Body of pancreas (tissue), 4 donors: Measurements from ENCODE around the gene COL7A1. TPM values are rescaled to one million over a fixed set of nuclear protein-coding genes. Genes with fewer than 3 reads are reported as not detected.

Experiments
- ATAC-seq: fragments of 150-250 bp; one replicate; pipeline ENCODE4 v1.9.1; 2016
- DNase-seq, 4 donors: peaks; one replicate each; pipeline ENCODE4 v3.0.0-alpha.2; 2019
- H3K27ac ChIP-seq, 4 donors: fragments of 200-600 bp; sonication (generic); 1 replicate in 3 of 4; 2 replicates in 1 of 4; pipeline versions ENCODE4 v1.5.1 to v1.6.1; 2016 to 2019; ENCODE audit warnings: mild to moderate bottlenecking in 1 of 4, mixed read lengths in 1 of 4, moderate library complexity in 1 of 4
- H3K27me3 ChIP-seq, 2 donors: fragments of 200-600 bp; sonication (generic); one replicate each; pipeline ENCODE4 v1.6.0; 2016; ENCODE audit warnings: mild to moderate bottlenecking in 1 of 2
- H3K36me3 ChIP-seq, 2 donors: fragments of 200-600 bp; sonication (generic); replicated peaks in 1 of 2; 2 replicates each; pipeline ENCODE4 v1.5.1; 2016; ENCODE audit warnings: low read depth in 2 of 2; ENCODE audit not compliant: insufficient read depth in 1 of 2
- H3K4me1 ChIP-seq: fragments of 200-600 bp; sonication (generic); one replicate; pipeline ENCODE4 v1.6.0; 2016
- H3K4me3 ChIP-seq, 2 donors: fragments of 200-600 bp; sonication (generic); 1 replicate in 1 of 2; 2 replicates in 1 of 2; pipeline ENCODE4 v1.5.1; 2016 to 2019
- H3K9me3 ChIP-seq, 3 donors: fragments of 200-600 bp; sonication (generic); 1 replicate in 2 of 3; 2 replicates in 1 of 3; pipeline ENCODE4 v1.5.1; 2016
- CTCF ChIP-seq, 7 experiments: fragments of 450-650 bp in 4 of 7; fragments of 200-600 bp in 3 of 7; sonication (generic) in 3 of 7; IDR thresholded peaks; one replicate each; pipeline ENCODE4 v1.5.1; 2016 to 2019; ENCODE audit warnings: antibody characterized with exemption in 7 of 7
- POLR2A ChIP-seq, 3 donors: fragments of 450-650 bp; IDR thresholded peaks; one replicate each; pipeline ENCODE4 v1.6.1; 2016; ENCODE audit warnings: antibody characterized with exemption in 3 of 3, mild to moderate bottlenecking in 2 of 3
- WGBS, 2 donors: methylation state at CpG; one replicate each; pipeline ENCODE4 v1.1.5; 2017; 5-methylcytosine and 5-hydroxymethylcytosine counted together
- intact Hi-C: fragments of 100-400 bp; cut with DNase I; formaldehyde crosslinking; loops from one replicate; pipeline ENCODE4 v1.15.1; 2023
- total RNA-seq, 2 donors: library from RNA; depleted of rRNA; stranded (reverse); fragments of >200 nt; gene quantifications; one replicate each; pipeline ENCODE4 v1.1.0, GENCODE V29; 2016

Gene COL7A1
- total RNA-seq, 2 donors from 2014 or later: 0.52 to 2.3 TPM

GRCh38 chr3:48597408-48597800 lies 2.3 kb upstream of the COL7A1 start:
- H3K36me3 ChIP-seq: peaks cover 14 to 31% of the 10 kb centered on the region in 2 donors
- no peak for ATAC-seq
- no peaks in the 10 kb centered on the region for H3K9me3 ChIP-seq
- intact Hi-C loops: no loop called here
- peaks cover 13% of the 10 kb centered on the region for H3K4me1 ChIP-seq
- TF ChIP-seq POLR2A (IDR thresholded peaks at IDR 0.05): no peak
- no peak for TF ChIP-seq CTCF (IDR thresholded peaks at IDR 0.05)
- no peaks in the 10 kb centered on the region for H3K27me3 ChIP-seq
- WGBS, 2 donors: 54 to 73% methylated on average over 6 of the region's 6 CpGs
- no peak for DNase-seq
- no peak overlapping the region for H3K4me3 ChIP-seq
- H3K27ac ChIP-seq: no peak overlapping the region

- TF ChIP-seq CTCF (IDR thresholded peaks at IDR 0.05) (no peak), POLR2A (IDR thresholded peaks at IDR 0.05) (no peak)
- peaks cover 13% of the 10 kb centered on the region for H3K4me1 ChIP-seq
- H3K9me3 ChIP-seq: no peaks in the 10 kb centered on the region
- DNase-seq (no peak), ATAC-seq (no peak)
- H3K36me3 ChIP-seq: peaks cover 14 to 31% of the 10 kb centered on the region in 2 donors
- no peak overlapping the region for H3K4me3 ChIP-seq
- intact Hi-C loops: no loop called here
- no peak overlapping the region for H3K27ac ChIP-seq
- H3K27me3 ChIP-seq: no peaks in the 10 kb centered on the region
- WGBS, 2 donors: 60 to 66% methylated on average over 8 of the region's 8 CpGs
Measured at GRCh38 chr3:48596676-48597407, 1.7 kb upstream of the COL7A1 start.

- no peak for DNase-seq
- intact Hi-C loops: no loop called here
- 66 to 70% methylated on average over 5 of the region's 5 CpGs for WGBS, 2 donors
- no peak for TF ChIP-seq CTCF (IDR thresholded peaks at IDR 0.05)
- no peak for TF ChIP-seq POLR2A (IDR thresholded peaks at IDR 0.05)
- Histone ChIP-seq H3K27me3 (no peaks in the 10 kb centered on the region), H3K27ac (no peak overlapping the region), H3K4me1 (peaks cover 13% of the 10 kb centered on the region), H3K9me3 (no peaks in the 10 kb centered on the region), H3K36me3 (peaks cover 12 to 26% of the 10 kb centered on the region in 2 donors), H3K4me3 (no peak overlapping the region)
- no peak for ATAC-seq
Measured at GRCh38 chr3:48596157-48596556, 1.0 kb upstream of the COL7A1 start.

GRCh38 chr3:48595526-48596121 lies 495 bp upstream of the COL7A1 start:
- DNase-seq (peak; percentile 26 to 37 (median 28)), ATAC-seq (peak; percentile 22)
- H3K27me3 ChIP-seq: no peaks in the 10 kb centered on the region
- 26 to 27% methylated on average over 9 to 10 of the region's 10 CpGs for WGBS, 2 donors
- TF ChIP-seq CTCF (IDR thresholded peaks at IDR 0.05) (no peak), POLR2A (IDR thresholded peaks at IDR 0.05) (no peak)
- H3K36me3 ChIP-seq: peaks cover 7 to 21% of the 10 kb centered on the region in 2 donors
- no peaks in the 10 kb centered on the region for H3K9me3 ChIP-seq
- H3K4me3 ChIP-seq: no peak overlapping the region
- H3K27ac ChIP-seq: no peak overlapping the region
- peaks cover 13% of the 10 kb centered on the region for H3K4me1 ChIP-seq
- intact Hi-C loops: no loop called here
